Endothelial cell (in vitro differentiated cells): ENCODE data around the gene IMP3. TPM values are rescaled to one million over a fixed set of nuclear protein-coding genes. Genes with fewer than 3 reads are reported as not detected.

Source experiments
- DNase-seq: peaks from one replicate; pipeline ENCODE4 v3.0.0; 2021; ENCODE audit warnings: low spot score
- H3K27ac Mint-ChIP-seq: one replicate; pipeline ENCODE4 v1.8.0; 2021; ENCODE audit warnings: mixed read lengths, inconsistent platforms; ENCODE audit not compliant: unreplicated experiment
- H3K27me3 Mint-ChIP-seq: one replicate; pipeline ENCODE4 v1.8.0; 2021; ENCODE audit warnings: mild to moderate bottlenecking, moderate library complexity, mixed read lengths, inconsistent platforms; ENCODE audit not compliant: unreplicated experiment
- H3K36me3 Mint-ChIP-seq: one replicate; pipeline ENCODE4 v1.8.0; 2021; ENCODE audit warnings: mild to moderate bottlenecking, low read depth, mixed read lengths, inconsistent platforms; ENCODE audit not compliant: unreplicated experiment
- H3K4me1 Mint-ChIP-seq: one replicate; pipeline ENCODE4 v1.8.0; 2021; ENCODE audit warnings: mild to moderate bottlenecking, mixed read lengths, inconsistent platforms; ENCODE audit not compliant: unreplicated experiment
- H3K4me3 Mint-ChIP-seq: one replicate; pipeline ENCODE4 v1.8.0; 2021; ENCODE audit warnings: mild to moderate bottlenecking, mixed read lengths, inconsistent platforms; ENCODE audit not compliant: unreplicated experiment
- H3K9me3 Mint-ChIP-seq: one replicate; pipeline ENCODE4 v1.8.0; 2021; ENCODE audit warnings: mixed read lengths, inconsistent platforms; ENCODE audit not compliant: unreplicated experiment
- total RNA-seq: library from RNA; stranded (reverse); fragmentation: NEBNext Ultra II Directional; extraction: Animal tissue kit (Norgen Biotek cat#: 25700); gene quantifications from one replicate; pipeline ENCODE4 v1.2.1, GENCODE V29; 2021; ENCODE audit not compliant: unreplicated experiment
- TF ChIP-seq, protein P1 (sequence below): fragments of 200-600 bp; sonication (generic); IDR thresholded peaks from one replicate; pipeline ENCODE4 v1.5.0; 2021; ENCODE audit warnings: antibody characterized with exemption; ENCODE audit not compliant: unreplicated experiment

The IMP3 gene
- total RNA-seq, 1 donor from 2014 or later: 33.5 TPM

DNA sequence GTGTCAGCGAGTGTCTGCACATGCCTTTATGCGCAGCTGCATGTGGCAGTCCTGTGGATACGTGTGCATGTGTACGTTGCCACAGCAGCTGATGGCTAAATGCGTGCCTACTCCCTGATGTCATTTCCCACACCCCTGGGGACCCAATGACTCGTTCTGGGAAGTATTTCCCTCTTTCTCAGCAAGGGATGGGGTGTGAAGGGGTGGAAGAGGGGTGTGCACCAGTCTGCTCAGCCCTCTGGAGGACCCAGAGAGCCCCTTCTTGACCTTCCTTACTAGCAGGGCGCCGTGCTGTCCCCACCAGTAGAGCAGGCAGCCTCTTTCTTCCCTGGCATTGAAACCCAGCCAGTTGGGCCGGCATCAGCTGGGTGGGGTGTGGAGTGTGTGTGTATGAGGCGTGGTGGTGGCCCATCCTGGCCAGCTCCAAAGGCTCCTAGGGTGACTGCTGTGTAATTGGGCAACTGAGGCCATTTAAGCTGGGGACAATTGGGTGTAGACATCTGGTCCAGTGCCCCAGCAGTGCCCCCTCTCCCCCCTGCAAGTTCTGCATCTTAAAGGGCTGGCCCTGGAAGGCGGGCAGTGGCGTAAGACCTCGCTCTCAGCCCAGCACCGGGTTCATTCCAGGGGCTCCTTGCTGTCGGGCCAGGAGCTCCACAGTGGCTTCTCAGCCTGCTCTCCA lies 26.9 kb upstream of the IMP3 start:
- no peak overlapping the region for H3K27ac Mint-ChIP-seq
- H3K27me3 Mint-ChIP-seq: peaks cover 13% of the 10 kb centered on the region
- H3K9me3 Mint-ChIP-seq: no peaks in the 10 kb centered on the region
- H3K4me3 Mint-ChIP-seq: no peak overlapping the region
- no peak for DNase-seq
- H3K4me1 Mint-ChIP-seq: no peaks in the 10 kb centered on the region
- TF ChIP-seq, protein P1, sequence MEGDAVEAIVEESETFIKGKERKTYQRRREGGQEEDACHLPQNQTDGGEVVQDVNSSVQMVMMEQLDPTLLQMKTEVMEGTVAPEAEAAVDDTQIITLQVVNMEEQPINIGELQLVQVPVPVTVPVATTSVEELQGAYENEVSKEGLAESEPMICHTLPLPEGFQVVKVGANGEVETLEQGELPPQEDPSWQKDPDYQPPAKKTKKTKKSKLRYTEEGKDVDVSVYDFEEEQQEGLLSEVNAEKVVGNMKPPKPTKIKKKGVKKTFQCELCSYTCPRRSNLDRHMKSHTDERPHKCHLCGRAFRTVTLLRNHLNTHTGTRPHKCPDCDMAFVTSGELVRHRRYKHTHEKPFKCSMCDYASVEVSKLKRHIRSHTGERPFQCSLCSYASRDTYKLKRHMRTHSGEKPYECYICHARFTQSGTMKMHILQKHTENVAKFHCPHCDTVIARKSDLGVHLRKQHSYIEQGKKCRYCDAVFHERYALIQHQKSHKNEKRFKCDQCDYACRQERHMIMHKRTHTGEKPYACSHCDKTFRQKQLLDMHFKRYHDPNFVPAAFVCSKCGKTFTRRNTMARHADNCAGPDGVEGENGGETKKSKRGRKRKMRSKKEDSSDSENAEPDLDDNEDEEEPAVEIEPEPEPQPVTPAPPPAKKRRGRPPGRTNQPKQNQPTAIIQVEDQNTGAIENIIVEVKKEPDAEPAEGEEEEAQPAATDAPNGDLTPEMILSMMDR: no peak
- H3K36me3 Mint-ChIP-seq: no peaks in the 10 kb centered on the region

DNA sequence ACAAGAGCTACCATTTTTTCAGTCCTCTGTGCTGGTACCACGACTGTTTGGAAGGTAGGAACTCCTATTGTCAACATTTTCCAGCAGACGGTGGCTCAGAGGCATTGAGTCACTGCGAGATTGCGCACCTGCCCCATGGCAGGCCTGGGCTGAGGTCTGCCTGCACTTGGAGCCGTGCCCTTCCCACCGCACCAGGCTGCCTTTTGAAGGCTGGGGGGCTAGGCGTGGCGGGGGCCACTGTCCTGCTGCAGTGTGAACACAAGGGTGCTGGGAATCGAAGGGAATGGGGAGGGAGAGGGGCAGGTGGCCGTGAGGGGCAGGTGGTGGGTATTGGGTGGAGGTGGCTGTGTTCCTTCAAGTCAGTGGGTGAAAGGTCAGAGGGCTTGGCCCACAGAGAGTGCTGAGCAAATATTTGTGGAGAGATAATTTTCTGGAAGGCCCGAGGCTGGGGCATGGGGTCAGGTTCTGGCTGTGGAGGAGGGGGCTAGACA lies 24.0 kb upstream of the IMP3 start:
- TF ChIP-seq, protein P1: no peak
- Mint-ChIP-seq H3K36me3 (peaks cover 5% of the 10 kb centered on the region), H3K27me3 (peaks cover 13% of the 10 kb centered on the region), H3K9me3 (no peaks in the 10 kb centered on the region), H3K27ac (no peak overlapping the region), H3K4me1 (no peaks in the 10 kb centered on the region), H3K4me3 (no peak overlapping the region)
- no peak for DNase-seq

DNA sequence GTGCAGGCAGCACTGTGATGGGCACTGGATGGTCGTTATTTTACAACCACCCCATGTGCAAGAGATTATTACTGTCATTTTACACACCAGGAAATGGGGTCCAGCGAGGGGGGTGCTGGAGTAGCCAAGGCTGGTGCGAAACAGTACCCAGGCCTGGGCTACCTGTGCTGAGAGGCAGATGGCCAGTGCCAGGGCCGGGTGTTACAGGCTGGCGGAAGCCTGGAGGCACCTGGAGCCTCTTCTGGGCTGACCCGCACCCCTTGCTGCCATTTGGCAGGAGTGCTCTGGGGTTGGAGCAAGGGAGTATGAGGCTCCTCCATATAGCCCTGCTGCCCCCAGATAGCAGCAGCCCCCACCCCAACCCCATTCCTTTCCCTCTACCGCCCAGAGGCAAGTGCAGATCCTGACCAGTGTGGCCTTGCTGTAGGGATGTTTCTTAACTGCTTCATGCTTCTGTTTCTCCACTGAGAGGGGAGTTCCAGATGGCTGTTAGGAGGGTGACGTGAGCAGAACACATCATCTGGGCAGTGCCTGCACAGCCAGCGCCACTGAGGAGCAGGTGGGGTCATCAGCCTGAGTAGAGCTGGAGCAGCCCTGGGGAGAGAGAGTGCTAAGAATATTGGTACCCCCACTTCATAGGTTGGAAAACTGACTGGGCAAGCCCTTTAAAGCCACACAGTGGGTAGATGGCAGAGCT lies 22.9 kb upstream of the IMP3 start:
- Mint-ChIP-seq H3K9me3 (no peaks in the 10 kb centered on the region), H3K4me1 (peaks cover under 1% of the 10 kb centered on the region), H3K27ac (no peak overlapping the region)

DNA sequence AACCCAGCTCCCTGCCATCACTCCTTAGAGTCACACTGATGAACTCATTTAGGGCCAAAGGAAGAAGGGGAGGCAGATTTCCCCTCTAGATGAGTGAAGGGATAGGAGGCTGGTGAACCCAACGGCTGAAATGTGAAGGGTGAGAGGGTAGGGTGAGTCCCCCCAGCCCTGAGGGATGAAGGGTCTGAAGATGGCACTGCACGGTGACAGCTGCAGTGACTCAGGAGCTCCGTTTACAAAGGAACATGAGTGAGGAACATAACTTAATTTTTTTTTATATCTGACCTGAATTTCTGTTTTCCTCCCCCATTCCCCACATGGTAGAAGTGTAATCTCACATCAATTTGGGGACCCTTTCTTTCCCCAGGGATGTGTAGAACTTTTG lies 21.7 kb upstream of the IMP3 start:
- H3K27ac Mint-ChIP-seq: peak overlapping the region; percentile 6
- TF ChIP-seq, protein P1: no peak

More for the DNA sequence above, 22.9 kb upstream of the IMP3 start:
- H3K4me3 Mint-ChIP-seq: no peak overlapping the region
- TF ChIP-seq, protein P1: no peak
- DNase-seq: no peak
- H3K27me3 Mint-ChIP-seq: peaks cover 11% of the 10 kb centered on the region
- H3K36me3 Mint-ChIP-seq: peaks cover 14% of the 10 kb centered on the region

More for the DNA sequence above, 21.7 kb upstream of the IMP3 start:
- H3K36me3 Mint-ChIP-seq: peaks cover 22% of the 10 kb centered on the region
- H3K9me3 Mint-ChIP-seq: no peaks in the 10 kb centered on the region
- H3K4me3 Mint-ChIP-seq: no peak overlapping the region
- H3K27me3 Mint-ChIP-seq: peaks cover 11% of the 10 kb centered on the region
- DNase-seq: no peak
- peaks cover 2% of the 10 kb centered on the region for H3K4me1 Mint-ChIP-seq
